T-helper 1 cell treated with Interleukin-12 subunit alpha and Interleukin-12 subunit beta and Interleukin-4 antibody, amounts not matched to agents 30 μg/mL and 1 μg/mL, for 36 hours (primary cell): ENCODE measurements around the gene ST3GAL2.

Experiments
- H3K27ac Mint-ChIP-seq: one replicate; pipeline ENCODE4 v1.8.0; 2021; ENCODE audit warnings: mild to moderate bottlenecking, mixed read lengths
- H3K27me3 Mint-ChIP-seq: one replicate; pipeline ENCODE4 v1.8.0; 2021; ENCODE audit warnings: low read depth, mixed read lengths
- H3K36me3 Mint-ChIP-seq: one replicate; pipeline ENCODE4 v1.8.0; 2021; ENCODE audit warnings: low read depth, mixed read lengths
- H3K4me1 Mint-ChIP-seq: one replicate; pipeline ENCODE4 v1.8.0; 2021; ENCODE audit warnings: low read depth, mixed read lengths
- H3K4me3 Mint-ChIP-seq: one replicate; pipeline ENCODE4 v1.8.0; 2021; ENCODE audit warnings: mild to moderate bottlenecking, moderate library complexity, mixed read lengths
- H3K9me3 Mint-ChIP-seq: one replicate; pipeline ENCODE4 v1.8.0; 2021; ENCODE audit warnings: mixed read lengths

ST3GAL2 gene, protein sequence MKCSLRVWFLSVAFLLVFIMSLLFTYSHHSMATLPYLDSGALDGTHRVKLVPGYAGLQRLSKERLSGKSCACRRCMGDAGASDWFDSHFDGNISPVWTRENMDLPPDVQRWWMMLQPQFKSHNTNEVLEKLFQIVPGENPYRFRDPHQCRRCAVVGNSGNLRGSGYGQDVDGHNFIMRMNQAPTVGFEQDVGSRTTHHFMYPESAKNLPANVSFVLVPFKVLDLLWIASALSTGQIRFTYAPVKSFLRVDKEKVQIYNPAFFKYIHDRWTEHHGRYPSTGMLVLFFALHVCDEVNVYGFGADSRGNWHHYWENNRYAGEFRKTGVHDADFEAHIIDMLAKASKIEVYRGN

DNA sequence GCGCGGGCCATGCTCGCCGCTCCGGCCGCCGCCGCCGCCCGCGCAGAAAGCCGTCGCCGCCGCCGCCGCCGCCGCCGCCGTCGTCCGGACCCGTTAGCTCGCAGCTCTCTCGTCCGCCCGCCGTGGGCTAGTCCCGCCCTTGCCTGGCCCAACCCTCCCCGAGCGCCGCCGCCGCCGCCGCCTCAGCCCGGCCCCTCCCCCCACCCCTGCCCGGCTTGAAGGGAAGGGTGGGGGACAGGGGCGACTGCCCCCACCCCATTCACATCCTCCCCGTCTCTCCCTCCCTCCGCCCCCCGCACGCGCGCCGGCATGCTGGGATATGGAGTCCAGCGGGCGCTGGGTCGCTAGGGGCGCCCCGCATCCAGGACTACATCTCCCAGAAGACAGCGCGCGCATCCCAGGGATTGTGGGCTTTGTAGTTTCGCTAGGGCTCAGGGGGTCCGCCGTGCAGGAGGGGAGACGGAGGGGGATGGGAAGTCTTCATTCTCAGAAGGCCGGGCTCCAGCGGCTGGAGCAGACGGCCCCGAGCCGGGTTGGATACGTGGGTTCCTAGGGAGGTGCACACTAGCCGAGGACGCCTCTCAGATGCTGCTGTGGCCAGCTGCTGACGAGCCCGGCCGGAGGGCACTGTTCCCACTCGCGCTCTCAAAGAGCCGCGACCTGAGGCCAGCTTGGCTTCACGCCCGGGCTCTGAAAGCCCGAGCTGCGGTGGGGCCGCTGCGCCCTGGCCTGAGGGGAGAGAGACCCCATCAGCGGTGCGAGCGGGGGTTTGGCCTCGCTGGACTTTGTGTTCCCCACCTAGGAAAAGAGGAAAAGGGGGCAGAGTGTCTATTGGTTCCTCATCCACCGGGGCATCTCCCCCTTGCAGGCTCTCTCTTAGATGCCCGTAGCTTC lies at the start of gene ST3GAL2:
Gene ST3GAL2 (minus strand): TSS at position 132 of the 894 bp plus-strand sequence. CDS start 40,570 bp downstream, outside the sequence.
- Mint-ChIP-seq H3K9me3 (no peaks in the 10 kb centered on the region), H3K27ac (peak within 1 kb of the TSS; percentile 88), H3K4me3 (peak within 1 kb of the TSS; percentile 97), H3K36me3 (peaks cover 9% of the 10 kb centered on the region), H3K4me1 (peaks cover 19% of the 10 kb centered on the region), H3K27me3 (no peaks in the 10 kb centered on the region)

DNA sequence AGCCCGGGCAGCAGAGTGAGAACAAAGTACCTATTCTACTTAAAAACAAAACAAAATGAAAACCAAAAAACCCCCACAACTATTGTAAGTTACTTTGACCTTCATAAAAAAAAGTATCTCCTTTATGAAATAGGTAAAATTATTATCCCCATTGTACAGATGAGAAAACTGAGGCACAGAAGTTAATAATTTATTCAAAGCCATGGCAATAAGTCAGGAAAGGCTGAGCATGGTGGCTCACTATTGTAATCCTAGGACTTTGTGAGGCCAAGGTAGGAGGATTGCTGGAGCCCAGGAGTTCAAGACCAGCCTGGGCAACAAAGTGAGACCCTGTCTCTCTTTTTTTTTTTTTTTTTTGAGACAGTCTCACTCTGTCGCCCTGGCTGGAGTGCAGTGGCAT lies 46.0 kb upstream of the ST3GAL2 start:
- Mint-ChIP-seq H3K9me3 (no peaks in the 10 kb centered on the region), H3K27me3 (no peaks in the 10 kb centered on the region), H3K4me3 (no peak overlapping the region), H3K36me3 (peaks cover 14% of the 10 kb centered on the region), H3K4me1 (no peaks in the 10 kb centered on the region), H3K27ac (no peak overlapping the region)

DNA sequence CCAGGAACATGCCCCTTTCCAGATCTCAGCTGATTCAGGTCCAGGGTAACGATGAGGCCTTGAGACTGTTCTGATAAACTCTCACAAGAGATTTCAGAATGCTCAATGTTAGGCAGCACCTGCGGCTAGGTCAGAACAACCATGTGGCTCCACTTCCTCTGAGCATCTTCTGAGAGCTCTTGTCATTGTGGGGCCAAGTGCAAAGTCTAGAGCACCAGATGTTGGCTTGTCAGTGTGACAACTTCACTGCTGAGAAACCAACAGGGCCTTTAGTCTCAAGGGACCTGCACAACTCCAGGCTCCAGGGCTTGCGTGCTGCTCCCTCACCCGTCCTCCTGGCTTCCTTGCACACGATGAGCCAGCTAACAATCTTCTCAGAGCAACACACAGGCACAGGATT lies 44.5 kb upstream of the ST3GAL2 start:
- peak overlapping the region; percentile 9 for H3K27ac Mint-ChIP-seq
- peaks cover 4% of the 10 kb centered on the region for H3K4me1 Mint-ChIP-seq
- no peaks in the 10 kb centered on the region for H3K9me3 Mint-ChIP-seq
- H3K36me3 Mint-ChIP-seq, result peaks cover 13% of the 10 kb centered on the region
- H3K27me3 Mint-ChIP-seq, result no peaks in the 10 kb centered on the region
- no peak overlapping the region for H3K4me3 Mint-ChIP-seq

DNA sequence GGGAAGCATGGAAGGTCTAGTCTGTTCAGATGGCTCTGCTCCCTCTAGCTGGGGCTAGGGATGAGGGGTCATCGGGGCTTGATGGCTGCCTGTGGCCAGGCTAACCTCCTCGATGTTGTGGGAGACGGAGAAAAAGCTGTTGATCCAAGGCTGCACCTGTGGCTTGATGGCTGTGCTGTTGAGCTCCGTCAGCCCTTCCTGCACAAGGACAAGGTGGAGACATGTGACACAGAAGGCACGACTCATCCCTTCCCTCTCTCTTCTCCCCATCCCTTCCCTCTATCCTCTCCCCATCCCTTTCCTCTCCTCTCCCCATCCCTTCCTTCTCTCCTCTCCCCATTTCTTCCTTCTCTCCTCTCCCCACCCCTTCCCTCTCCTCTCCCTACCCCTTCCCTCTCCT lies 43.7 kb upstream of the ST3GAL2 start:
- Mint-ChIP-seq H3K4me1 (peaks cover 8% of the 10 kb centered on the region), H3K9me3 (no peaks in the 10 kb centered on the region), H3K27ac (no peak overlapping the region), H3K36me3 (peaks cover 15% of the 10 kb centered on the region), H3K27me3 (no peaks in the 10 kb centered on the region), H3K4me3 (no peak overlapping the region)

DNA sequence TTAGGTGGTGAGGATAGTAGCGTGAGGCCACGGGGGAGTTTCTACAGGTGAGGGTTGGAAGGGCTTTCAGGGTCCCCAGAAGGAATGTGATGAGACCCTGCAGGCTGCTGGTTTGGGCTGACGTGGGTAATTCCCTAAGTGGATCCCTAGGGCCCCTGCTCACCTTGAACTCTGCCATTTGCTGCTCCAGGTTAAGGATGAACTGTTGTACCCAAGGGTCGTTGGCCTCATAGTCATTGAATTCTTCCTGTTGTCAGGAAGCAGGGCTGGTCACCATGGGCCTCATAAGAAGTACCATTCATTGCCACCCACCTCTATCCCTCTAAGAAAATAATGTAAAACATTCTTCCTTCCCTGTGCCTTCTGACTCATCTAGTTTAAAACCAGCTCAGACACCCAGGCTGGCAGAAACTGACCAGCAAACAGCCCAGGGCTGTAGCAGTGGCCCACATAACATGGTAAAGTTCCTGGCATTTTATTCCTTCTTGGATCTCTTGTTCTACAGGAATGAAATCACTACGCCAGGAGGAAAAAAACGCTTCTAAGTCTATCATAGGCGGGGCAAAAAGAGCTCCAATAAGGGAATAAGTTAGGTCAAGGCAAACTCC lies 43.1 kb upstream of the ST3GAL2 start:
- H3K36me3 Mint-ChIP-seq, result peaks cover 15% of the 10 kb centered on the region
- no peak overlapping the region for H3K27ac Mint-ChIP-seq
- H3K9me3 Mint-ChIP-seq, result no peaks in the 10 kb centered on the region
- H3K27me3 Mint-ChIP-seq, result no peaks in the 10 kb centered on the region
- H3K4me3 Mint-ChIP-seq, result no peak overlapping the region
- peaks cover 8% of the 10 kb centered on the region for H3K4me1 Mint-ChIP-seq

DNA sequence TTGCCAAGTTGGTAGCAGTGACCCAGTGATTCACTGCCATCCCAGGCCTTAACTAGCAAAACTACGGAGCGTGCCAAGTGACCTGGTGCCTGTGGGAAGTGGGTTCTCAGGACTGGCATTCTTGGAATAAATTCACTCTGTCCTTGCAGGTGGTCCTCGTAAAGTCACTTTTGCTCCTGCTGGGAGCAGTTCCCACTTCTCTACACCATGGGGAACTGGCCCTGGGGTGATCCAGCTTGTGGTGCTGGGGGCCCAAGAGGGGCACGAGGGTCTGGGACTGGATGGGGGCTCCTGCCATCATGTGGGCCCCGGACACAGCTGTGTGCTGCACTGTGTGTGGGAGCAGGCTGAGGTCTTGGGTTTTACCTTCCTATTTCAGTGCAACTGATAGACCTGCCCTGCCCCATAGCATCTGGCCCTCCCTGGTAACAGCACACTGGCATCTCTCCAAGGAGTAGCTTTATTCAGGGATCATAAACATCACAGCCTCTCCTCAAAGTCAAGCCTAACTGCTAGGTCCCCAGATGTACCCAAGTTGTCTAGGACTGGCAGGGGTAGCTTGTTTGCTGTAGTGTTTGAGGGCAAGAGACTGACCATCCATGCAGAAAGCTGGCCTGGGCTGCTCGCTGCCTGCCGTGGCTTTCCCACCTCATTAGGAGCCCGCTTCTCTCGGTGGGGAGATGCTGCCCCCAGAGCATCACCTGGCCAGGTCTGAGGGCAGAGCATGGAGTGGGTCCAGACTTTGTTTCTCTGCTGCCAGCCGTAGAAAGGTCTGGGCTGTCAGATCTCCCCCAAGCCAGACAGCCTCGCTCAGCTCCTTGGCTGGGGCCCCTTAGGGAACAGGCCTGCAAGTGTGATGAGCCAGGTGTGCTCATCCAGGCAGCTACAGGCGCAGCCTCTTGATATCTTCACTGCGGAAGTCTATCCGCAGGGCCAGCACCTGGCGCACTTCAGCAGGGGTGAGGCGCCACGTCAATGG lies 41.5 kb upstream of the ST3GAL2 start:
- H3K4me3 Mint-ChIP-seq, result no peak overlapping the region
- no peaks in the 10 kb centered on the region for H3K27me3 Mint-ChIP-seq
- H3K4me1 Mint-ChIP-seq, result peaks cover 14% of the 10 kb centered on the region
- no peaks in the 10 kb centered on the region for H3K9me3 Mint-ChIP-seq
- peaks cover 15% of the 10 kb centered on the region for H3K36me3 Mint-ChIP-seq
- H3K27ac Mint-ChIP-seq, result no peak overlapping the region

DNA sequence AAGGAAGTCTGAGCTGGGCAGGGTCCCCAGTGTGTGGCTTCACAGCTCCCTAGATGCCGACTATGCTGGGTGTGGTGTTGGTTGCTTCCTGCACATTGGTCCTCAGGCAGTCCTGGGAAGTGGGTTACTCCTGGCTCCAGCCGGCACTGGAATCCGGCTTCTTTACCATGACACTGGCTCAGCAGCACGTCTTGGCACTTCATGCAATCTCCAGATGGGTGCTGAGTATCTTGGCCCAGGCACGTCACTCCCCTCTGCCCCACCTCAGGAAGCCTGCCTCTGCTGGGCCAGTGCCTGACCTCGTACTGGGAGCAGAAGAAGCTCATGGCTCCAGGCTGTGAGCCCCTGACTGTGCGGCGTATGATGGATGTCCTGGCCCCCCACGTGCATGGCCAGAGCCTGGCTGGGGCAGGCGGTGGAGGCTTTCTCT lies 40.0 kb upstream of the ST3GAL2 start:
- H3K36me3 Mint-ChIP-seq, result peaks cover 15% of the 10 kb centered on the region
- no peaks in the 10 kb centered on the region for H3K9me3 Mint-ChIP-seq
- H3K4me1 Mint-ChIP-seq, result peaks cover 14% of the 10 kb centered on the region
- no peaks in the 10 kb centered on the region for H3K27me3 Mint-ChIP-seq
- no peak overlapping the region for H3K27ac Mint-ChIP-seq
- H3K4me3 Mint-ChIP-seq, result no peak overlapping the region

DNA sequence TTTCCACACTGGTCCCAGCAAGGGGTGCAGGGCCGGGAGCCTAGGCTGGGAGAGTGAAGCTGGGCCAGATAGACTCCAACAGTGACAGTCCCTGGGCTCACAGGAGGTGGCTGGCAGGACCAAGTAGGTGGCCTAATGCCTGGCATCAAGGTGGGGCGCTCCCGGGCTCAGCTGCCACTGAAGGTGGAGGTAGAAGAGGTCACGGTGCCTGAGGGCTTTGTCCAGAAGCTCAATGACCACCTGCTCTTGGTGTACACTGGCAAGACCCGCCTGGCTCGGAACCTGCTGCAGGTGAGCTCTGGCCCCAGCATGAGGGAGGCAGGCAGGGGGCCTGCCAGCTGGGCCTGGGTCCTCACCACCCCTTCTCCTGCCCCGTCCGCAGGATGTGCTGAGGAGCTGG lies 39.3 kb upstream of the ST3GAL2 start:
- Mint-ChIP-seq H3K36me3 (peaks cover 15% of the 10 kb centered on the region), H3K4me3 (no peak overlapping the region), H3K27ac (peak overlapping the region; percentile 59), H3K9me3 (no peaks in the 10 kb centered on the region), H3K4me1 (peaks cover 14% of the 10 kb centered on the region), H3K27me3 (no peaks in the 10 kb centered on the region)

DNA sequence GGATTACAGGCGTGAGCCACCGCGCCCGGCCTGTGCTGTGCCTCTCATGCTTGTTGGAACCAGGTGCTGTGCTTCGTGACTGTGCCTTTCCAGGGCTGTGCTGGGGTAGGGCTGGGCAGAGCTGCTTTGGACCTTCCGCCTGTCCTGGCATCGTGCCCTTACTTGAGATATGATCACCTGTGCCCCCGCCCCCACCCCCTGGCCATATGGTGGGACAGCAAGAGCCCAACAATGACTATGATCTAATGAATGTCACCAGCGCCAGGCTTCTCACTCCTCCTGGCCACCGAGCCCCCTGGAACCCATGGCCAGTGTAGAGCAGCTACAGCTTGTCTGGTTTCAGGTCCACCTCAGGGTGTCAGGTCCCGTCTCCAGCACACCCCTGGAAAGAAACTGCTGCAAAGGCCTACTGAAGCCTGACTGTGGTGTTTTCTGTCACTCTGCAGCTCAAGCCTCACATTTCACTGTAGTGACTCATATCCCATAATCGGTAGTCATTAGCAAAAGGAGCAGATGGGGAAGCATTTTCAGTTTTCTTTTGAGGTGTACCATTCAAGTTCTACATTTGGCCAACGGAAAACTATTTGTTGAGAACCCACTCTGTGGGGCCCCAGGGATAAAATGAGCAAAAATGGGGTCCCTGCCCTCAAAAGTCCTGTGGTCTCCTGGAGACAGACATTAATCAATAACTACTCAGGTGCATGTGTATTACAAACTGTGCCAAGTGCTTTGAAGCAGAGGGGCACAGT lies 37.5 kb upstream of the ST3GAL2 start:
- H3K36me3 Mint-ChIP-seq, result peaks cover 9% of the 10 kb centered on the region
- no peaks in the 10 kb centered on the region for H3K27me3 Mint-ChIP-seq
- H3K9me3 Mint-ChIP-seq, result no peaks in the 10 kb centered on the region
- H3K4me3 Mint-ChIP-seq, result no peak overlapping the region
- H3K27ac Mint-ChIP-seq, result peak overlapping the region; percentile 82
- H3K4me1 Mint-ChIP-seq, result peaks cover 14% of the 10 kb centered on the region

DNA sequence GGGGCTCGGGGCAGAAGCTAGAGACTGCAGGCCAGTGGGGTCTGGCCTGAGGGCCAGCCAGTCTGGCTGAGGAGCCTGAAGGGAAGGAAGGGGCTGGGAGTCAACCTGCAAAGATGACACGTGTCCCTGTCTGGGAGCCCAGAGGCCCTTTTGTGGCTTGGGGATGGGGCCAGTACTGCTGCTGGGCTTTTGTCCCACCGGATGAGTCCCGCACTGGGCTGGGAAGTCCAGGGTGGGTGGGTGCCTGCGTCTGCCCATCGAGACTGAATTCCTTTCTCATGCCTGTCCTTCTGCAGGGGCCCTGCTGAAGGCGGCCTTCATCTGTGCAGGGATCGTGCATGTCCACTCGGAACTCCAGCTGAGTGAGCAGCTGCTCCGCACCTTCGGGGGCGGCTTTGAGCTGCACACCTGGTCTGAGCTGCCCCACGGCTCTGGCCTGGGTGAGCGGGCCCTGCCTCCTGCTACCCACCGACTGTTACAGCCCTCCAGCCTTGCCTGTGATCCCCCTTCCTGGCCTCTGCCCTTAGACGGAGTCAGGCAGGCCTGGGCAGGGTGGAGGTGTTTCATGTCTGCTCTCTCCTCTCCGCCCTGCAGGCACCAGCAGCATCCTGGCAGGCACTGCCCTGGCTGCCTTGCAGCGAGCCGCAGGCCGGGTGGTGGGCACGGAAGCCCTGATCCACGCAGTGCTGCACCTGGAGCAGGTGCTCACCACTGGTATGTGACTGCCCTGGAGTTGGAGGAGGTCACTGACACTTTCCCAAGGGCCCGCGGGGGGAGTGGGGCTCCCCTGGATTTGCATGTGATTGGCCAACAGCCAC lies 36.4 kb upstream of the ST3GAL2 start:
- H3K36me3 Mint-ChIP-seq, result peaks cover 7% of the 10 kb centered on the region
- H3K27ac Mint-ChIP-seq, result no peak overlapping the region
- H3K4me1 Mint-ChIP-seq, result peaks cover 14% of the 10 kb centered on the region
- H3K4me3 Mint-ChIP-seq, result no peak overlapping the region
- no peaks in the 10 kb centered on the region for H3K27me3 Mint-ChIP-seq
- H3K9me3 Mint-ChIP-seq, result no peaks in the 10 kb centered on the region

DNA sequence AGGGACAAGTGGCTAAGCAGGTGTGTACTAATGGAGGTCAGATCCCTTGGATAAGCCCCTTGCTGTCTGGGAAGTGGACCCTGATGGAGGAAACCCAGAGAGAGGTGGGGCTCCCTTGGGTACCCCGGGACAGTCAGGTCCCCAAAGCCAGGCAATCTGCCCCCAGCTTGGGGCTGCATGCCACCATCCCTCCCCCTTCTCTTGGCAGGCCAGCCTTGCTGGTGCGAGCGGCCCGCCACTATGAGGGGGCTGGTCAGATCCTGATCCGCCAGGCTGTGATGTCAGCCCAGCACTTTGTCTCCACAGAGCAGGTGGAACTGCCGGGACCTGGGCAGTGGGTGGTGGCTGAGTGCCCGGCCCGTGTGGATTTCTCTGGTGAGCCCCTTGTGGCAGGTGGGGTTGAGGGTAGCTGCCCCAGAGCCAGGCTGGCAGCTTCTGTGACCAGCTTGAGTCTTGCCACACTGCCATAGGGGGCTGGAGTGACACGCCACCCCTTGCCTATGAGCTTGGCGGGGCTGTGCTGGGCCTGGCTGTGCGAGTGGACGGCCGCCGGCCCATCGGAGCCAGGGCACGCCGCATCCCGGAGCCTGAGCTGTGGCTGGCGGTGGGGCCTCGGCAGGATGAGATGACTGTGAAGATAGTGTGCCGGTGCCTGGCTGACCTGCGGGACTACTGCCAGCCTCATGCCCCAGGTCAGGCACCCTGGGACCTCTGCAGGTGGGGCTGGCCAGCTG lies 35.6 kb upstream of the ST3GAL2 start:
- Mint-ChIP-seq H3K36me3 (peaks cover 7% of the 10 kb centered on the region), H3K27ac (no peak overlapping the region)

More for the DNA sequence above, 35.6 kb upstream of the ST3GAL2 start:
- no peak overlapping the region for H3K4me3 Mint-ChIP-seq
- no peaks in the 10 kb centered on the region for H3K9me3 Mint-ChIP-seq
- peaks cover 14% of the 10 kb centered on the region for H3K4me1 Mint-ChIP-seq
- H3K27me3 Mint-ChIP-seq, result no peaks in the 10 kb centered on the region
